HG03280 (cell line): ENCODE measurements around the gene XCL1.
"Not testable (repeated sequence)": the region's sequence is repeated elsewhere in the genome, so short reads cannot be mapped to it uniquely, and the experiment has no call there.

Experiments used
- ATAC-seq: cut with Tn5 transposase; IDR thresholded peaks from one replicate; pipeline ENCODE4 v1.9.1; 2021; ENCODE audit warnings: mild to moderate bottlenecking, moderate library complexity; ENCODE audit not compliant: unreplicated experiment

The XCL1 gene, protein sequence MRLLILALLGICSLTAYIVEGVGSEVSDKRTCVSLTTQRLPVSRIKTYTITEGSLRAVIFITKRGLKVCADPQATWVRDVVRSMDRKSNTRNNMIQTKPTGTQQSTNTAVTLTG

DNA sequence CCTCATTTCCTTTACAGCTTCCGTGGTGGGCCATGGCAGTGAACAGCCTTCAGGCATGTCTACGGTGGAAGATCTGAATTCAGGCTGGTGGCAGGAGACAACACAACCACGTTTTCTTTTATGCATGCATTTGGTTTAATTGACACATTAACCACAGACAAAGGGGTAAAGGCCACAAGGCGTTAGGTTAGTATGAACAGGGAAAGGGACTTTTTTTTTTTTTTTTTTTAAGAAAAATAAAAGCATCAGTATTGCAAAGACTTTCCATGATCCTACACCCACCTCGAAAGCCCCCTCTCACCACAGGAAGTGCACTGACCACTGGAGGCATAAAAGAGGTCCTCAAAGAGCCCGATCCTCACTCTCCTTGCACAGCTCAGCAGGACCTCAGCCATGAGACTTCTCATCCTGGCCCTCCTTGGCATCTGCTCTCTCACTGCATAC is at the start of gene XCL1:
XCL1 (plus strand) TSS at position 361 of the 444 bp plus-strand sequence; CDS start at position 394, 33 bp downstream.
- ATAC-seq, result not testable (repeated sequence)

DNA sequence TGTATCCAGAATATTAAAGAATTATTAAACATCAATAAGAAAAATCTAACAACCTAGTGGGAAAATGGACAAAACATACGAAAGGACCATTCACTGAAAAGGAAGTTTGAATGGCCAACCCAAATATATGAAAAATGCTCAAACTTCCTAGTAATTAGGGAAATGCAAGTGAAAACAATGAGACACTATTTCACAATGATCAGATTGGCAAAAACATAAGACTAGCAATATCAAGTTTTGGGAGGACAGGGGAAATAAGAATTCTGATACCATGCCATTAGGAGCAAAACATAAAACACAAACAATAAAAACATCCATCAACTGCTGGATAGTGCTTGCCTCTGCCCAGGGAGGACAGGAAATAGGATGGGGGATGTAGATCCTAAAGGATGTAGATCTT is 46.9 kb upstream of the XCL1 start:
- ATAC-seq, result no peak

DNA sequence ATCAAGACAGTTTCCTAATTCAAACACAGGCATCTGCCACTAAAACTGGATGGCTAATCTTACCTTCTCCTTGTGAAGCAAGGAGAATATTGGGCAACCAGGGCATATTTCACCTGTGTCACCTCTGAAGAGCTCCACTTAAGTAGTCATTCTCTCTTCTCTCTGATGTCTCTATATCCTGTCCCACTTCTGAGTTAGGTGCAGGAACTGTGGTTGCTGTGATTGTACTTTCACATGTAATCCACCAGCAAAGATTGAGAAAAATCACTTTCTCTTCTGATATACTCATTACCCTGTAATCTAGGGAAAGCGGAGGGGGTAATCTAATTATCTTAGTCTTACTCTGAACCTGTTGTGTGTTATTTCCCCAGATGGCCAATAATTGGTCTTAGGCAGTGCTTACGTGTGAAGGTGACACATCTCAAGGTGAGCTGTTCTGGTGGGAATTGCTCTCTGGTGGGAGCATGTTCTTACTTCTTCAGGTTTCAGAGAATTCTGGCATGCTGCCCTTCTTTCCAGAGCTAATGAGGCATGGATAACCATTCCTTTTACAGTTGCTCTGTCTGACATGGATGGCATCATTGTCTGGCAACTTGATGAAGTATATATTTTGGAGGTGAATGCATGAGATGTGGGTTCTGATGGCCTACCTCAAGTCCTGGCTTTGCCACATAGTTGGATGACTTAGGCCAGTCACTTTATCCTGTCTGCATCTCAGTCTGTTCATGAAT is 44.6 kb upstream of the XCL1 start:
- no peak for ATAC-seq

DNA sequence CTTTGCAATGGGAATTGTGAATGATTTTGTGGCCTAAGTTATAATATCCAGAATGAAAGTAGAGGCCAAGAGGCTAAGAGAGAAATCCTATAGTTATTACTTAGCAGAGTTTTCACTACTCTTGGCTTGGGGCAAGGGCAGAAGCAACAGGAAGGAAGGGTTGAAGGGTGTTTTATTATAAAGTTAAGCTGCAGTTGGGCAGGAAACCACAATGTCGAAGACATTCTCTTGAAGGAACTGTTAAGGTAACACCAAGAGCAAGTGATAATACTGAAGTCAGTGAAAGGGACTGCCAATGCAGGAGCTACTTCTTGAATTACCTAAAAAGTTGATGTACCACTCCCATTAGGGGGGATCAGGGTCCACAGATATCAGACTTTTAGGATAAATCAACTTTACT is 40.9 kb upstream of the XCL1 start:
- no peak for ATAC-seq

DNA sequence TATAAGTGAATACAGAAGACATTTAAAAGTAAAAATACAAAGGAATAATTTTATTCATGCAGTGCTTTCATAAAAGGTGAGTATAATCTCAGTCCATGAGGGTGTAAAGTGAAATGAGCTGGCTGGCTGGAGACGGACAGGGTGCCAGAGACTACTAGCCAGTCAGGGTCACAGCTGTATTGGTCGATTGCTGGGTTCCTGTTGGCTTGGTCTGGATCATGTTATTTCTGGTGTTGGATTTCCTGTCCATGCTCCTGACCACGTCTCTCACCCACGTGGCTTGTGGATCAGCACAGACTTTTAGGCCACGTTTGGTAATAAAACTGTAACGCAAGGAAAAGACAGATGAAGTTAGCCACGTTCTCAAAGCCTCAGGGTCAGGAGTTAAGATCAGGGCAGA is 35.6 kb upstream of the XCL1 start:
- ATAC-seq, result not testable (repeated sequence)

DNA sequence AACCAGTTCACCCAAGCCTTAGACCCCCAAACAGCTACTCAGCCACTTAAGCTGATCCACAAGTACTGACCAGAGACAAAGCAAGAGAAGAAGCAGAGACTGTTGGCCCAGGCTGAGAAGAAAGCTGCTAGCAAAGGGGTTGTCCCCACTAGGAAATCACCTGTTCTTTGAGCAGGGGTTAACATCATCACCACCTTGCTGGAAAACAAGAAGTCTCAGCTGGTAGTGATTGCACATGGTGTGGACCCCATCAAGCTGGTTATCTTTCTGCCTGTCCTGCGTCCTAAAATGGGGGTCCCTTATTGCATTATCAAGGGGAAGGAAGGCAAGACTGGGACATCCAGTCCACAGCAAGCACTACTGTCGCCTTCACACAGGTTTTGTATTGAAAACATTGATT is 33.4 kb upstream of the XCL1 start:
- not testable (repeated sequence) for ATAC-seq

DNA sequence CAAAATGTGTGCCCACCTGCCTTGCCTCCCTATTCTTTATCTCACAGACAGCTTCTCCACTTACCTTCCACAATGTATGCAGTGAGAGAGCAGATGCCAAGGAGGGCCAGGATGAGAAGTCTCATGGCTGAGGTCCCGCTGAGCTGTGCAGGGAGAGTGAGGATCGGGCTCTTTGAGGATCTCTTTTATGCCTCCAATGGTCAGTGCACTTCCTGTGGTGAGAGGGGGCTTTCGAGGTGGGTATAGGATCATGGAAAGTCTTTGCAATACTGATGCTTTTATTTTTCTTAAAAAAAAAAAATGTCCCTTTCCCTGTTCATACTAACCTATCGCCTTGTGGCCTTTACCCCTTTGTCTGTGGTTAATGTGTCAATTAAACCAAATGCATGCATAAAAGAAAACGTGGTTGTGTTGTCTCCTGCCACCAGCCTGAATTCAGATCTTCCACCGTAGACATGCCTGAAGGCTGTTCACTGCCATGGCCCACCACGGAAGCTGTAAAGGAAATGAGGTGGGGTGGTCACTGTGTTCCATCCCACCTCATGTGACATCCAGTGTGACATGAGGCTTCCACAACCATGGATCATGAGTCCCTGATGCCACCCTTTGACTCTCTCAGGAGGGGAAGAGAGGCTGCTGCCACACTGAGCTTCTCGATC is 32.4 kb upstream of the XCL1 start, which contains the start of gene XCL2:
XCL2 (minus strand) TSS at position 158 of the 659 bp plus-strand sequence; CDS start at position 125, 33 bp downstream.
- not testable (repeated sequence) for ATAC-seq

DNA sequence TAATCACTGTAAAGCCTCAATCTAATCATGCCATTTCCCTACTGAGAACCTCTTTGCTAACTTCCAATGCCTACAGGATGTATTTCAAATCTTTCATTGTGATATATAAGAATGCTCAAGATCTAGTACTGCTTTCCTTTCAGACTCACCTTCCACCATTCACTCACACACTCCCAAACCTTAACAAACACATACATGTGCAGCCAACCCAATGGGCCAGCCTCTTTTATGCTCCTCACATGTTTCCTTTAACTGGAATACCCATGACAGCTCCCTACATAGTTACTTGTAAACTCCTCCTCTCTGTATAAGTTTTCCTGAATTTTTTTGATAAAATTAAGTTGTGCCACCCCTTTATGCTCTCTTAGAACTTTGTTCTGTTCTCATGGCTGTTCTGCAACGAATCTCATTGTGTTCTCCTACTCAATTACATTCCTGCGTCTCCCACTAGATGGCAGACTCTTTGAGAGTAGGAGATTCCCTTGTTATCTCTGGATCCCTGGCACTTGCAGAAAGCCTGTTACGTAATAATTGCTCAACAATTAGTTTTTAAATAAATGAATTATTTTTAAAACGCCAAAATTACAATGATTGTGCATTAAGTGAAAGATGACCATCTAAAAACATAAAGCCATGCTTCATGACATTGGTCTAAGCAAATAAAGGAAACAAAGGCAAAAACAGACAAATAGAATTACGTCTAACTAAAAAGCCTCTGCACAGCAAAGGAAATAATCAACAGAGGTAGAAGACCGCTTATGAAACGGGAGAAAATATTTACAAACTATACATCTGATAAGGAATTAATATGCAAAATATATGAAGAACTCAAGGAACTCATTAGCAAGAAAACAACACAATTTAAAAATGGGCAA is 30.5 kb upstream of the XCL1 start:
- not testable (repeated sequence) for ATAC-seq

DNA sequence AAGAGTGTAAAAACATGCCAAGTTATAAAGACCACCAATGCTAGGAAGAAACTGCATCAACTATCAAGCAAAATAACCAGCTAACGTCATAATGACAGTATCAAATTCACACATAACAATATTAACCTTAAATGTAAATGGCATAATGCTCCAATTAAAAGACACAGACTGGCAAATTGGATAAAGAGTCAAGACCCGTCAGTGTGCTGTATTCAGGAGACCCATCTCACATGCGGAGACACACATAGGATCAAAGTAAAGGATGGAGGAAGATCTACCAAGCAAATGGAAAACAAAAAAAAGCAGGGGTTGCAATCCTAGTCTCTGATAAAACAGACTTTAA is 29.9 kb upstream of the XCL1 start:
- ATAC-seq, result not testable (repeated sequence)

DNA sequence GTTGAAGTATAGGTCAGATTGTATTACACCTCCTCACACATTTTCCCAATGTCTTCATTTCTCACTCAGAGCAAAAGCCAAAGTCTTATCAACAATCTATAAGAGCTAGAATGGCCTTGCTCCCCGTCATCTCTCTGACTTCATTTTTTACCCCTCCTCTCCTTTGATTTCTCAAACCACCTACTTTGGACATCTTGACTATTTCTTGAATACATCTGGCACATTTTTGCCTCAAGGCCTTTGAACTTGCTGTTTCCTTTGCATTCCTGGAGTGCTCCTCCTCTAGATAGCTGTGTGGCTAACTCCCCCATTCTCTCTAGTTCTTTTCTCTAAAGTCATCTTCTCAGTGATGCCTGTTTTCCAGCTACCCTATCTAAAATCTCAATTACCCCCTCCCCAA is 25.4 kb upstream of the XCL1 start:
- ATAC-seq, result no peak

DNA sequence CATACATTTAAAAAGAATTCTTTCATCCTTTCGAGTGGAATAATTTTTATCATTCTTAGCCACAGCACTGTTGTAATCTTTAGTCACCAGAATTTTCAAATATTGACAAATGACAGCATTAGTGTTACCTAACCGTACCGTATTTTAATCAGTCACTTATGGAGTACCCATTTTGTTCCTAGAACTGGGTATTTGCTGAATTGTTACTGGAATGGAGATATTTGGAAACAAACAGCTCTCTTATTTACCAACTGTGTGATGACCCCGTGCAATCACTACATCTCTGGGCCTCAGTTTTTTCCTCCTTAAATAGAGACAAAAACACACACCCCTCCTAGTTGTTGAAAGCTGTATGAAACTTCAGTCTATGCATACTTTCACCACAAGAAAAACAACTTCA is 24.7 kb upstream of the XCL1 start:
- ATAC-seq, result no peak

DNA sequence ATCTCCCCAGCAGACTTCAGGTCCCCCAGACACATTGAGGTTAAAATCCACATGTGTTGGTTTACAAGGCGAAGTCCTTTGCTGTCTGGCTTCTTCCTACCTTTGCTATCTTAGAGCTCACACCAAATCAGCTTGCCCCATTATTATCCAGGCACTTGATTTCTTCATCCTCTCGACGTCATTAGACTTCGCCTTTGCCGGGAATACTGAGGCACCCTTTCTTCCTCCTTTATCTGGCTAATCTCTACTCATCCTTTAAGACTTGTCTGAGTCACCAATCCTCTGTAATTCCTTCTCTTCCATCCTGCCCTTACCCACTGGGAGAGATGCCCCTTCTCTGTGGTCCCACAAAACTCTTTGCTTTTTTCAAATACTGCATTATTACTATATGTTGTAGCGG is 23.4 kb upstream of the XCL1 start:
- ATAC-seq, result no peak

DNA sequence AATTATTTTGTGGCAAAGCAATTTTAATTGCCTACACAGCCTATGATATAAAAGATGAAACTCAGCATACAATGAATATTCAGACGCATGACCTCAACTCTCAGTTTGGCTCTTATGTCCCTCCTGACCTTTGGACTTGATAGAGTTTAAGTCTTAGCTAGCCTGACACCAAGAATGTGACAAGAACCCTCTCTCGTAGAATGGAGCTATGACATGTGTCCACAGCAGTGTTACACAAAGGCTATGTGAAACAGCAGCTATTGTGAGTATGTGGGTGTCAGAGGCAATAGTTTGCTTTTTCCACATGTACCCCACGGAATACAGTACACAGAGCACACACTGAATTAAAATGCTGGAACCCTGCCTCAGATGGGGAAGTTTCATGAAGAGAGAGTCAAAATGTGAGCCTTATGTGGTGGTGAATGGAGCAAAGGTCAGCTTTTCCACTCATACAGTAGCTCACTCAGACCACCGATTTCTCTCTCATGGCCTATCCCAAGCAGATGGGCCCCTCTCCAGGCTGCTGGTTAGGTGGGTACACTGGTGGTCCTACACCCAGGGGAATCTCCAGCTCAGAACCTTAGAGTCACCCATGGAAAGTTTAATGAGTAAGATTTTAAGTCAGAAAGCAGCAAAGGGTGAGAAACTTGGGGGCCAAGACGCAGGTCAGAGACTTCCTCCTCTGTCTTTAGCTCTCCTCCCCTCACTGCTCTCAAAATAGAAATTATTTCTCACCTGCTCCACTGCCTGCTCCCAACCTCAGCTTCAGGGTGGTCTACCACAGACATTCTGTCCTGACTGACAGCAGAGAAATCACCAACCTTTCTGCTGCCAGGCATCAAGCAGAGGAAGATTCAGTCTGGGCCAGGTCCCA is 22.5 kb upstream of the XCL1 start:
- no peak for ATAC-seq

DNA sequence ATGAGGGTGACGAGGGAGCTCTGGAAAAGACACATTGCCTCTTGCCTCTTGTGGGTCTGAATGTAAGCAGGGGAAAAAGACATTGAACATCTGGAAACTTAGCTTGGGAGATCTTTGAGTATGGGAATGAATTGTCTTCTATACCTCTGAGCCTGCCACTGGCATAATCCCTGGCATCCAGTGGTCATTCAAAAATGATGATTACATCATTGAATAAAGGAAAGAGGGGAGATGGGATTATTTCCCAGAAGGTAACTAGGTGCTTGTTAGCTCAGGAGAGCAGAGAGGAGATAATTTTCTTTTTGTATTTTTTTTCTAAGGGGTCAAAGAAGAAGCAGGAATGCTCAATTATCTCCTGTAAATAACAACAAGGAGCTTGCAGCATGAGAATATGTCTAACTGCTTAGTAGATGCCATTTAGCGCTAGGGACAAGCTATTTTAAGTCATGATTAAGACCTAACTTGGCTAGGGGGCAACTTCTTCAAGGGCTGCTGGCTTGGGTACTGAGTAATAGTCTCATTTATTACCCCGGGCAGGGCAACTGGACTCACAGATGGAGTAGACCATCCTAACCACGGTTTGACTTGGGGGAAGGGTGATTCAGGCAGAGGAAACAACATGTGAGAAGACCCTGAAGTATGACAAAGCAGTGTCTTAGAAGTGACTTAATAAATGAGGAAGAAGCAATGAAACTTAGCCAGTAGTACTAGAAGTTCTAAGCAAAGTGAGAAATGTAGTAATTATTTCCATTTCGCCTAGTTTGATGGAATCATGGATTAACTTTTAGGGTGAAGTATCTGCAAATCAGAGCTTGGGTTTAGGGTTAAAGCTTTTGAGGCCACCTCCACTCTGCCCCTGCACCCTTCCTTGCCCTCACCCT is 21.6 kb upstream of the XCL1 start:
- ATAC-seq, result no peak

DNA sequence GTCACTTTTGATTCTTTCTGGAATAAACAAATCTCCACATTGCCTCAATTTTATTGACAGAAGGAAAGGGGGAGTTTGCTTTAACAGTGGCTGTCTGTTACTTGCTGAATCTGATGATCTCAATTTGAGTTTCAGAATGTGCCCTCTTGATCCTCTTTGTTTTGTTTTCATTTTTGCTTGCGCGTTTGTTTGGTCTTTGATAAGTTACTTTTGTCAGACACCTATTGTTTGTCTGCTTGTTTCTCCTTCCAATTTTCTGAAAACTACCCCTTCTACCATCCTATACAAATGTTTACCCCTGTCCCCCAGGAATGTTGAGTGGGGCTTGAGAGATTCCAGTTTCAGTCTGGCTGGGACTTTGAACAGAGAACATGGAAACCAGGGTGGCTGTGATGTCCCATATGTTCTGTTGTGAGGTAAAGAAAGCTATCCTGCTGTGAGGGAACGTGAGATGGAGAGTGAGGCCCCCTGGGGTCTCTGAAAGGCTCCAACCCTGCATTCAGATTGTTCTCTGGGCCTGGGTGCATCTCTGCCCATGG is 20.8 kb upstream of the XCL1 start:
- ATAC-seq, result no peak

DNA sequence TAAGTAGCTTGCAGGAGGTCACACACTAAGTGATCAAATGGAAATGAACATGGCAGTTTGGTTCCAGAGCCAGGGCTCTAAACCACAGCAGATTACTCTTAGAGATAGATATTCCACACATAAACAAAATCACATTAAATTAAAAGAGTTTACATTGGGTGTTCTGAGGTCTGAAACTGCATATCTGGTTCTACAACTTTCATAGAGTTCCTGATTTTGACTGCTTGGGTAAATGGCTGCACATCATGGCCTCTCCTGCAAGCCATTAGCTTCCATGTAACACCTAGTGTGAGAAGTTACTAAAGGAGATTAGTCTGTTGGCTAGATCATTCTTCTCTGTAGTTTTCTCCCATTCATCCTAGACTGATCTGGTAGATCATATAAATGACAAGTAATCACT is 19.8 kb upstream of the XCL1 start:
- ATAC-seq, result no peak

DNA sequence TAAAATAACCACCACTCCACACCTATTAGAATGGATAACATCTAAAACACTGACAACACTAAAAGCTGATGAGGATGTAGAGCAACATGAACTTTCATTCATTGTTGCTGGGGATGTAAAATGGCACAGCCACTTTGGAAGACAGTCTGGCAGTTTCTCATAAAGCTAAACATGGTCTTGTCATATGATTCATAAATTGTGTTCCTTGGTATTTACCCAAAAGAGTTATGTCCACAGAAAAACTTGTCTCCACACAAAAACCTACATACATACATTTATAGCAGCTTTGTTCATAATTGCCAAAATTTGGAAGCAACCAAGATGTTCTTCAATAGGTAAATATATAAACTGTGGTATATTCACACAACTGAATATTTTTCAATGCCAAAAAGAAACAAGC is 16.0 kb upstream of the XCL1 start:
- no peak for ATAC-seq

DNA sequence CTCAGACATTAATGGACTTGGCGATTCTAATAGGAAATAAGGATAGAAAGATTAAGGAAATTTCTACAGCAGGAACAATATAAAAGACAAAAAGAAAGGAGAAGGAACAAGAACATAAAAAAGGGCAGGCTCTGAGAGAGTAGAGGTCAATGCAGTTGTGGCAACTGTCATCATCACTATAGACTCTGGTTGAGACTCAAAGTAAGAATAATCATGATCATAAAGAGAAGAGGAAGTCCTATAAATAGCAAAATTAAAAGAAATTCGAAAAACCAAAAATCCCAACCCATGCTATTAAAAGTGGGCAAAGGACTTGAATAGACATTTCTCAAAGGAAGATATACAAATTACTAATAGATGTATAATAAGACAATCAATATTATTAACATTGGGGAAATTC is 14.4 kb upstream of the XCL1 start:
- no peak for ATAC-seq

DNA sequence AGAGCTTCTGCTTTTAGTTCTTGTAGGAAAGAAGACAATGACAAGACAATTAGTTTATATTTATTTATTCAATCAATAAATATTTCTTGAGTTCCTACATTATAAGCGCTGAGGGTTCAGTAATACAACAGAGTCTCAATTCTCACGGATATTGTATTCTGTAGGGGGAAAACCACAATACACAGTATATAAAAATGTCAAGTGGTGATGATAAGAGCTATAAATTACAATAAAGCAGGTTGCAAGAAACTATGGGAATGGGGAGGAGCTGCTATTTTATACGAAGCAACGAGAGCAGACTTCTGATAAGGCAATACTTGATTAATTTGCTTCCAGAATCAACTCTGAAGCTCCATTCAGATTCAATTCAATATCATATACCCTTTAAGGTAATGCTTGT is 10.6 kb upstream of the XCL1 start:
- ATAC-seq, result no peak
